Natural killer cell (primary cell): ENCODE data around the gene GATA5. TPM values are rescaled to one million over a fixed set of nuclear protein-coding genes. Genes with fewer than 3 reads are reported as not detected.

Experiments
- ATAC-seq, 3 donors: fragments of 150-1000 bp in 2 of 3; fragments of 200-7000 bp in 1 of 3; cut with Tn5 transposase; 1 replicate in 1 of 3; 2 replicates in 2 of 3; pipeline ENCODE4 v1.10.0; 2021; ENCODE audit warnings: mild to moderate bottlenecking in 2 of 3, moderate library complexity in 2 of 3
- DNase-seq, 2 donors: peaks; one replicate each; pipeline versions ENCODE4 v3.0.0 to v3.0.0-alpha.2; 2013 to 2021; ENCODE audit warnings: mixed read lengths in 1 of 2
- H3K27ac ChIP-seq: one replicate; pipeline ENCODE4 v1.5.1; 2013; ENCODE audit warnings: mild to moderate bottlenecking, low read length
- H3K27me3 ChIP-seq: one replicate; pipeline ENCODE4 v1.6.1; 2013; ENCODE audit warnings: low read length; ENCODE audit not compliant: control insufficient read depth, insufficient read depth
- H3K36me3 ChIP-seq: one replicate; pipeline ENCODE4 v1.6.1; 2013; ENCODE audit warnings: low read length; ENCODE audit not compliant: control insufficient read depth, insufficient read depth
- H3K4me1 ChIP-seq: one replicate; pipeline ENCODE4 v1.6.1; 2013; ENCODE audit warnings: low read length; ENCODE audit not compliant: control insufficient read depth, insufficient read depth
- H3K4me3 ChIP-seq: one replicate; pipeline ENCODE4 v1.5.1; 2013; ENCODE audit warnings: low read length
- H3K9me3 ChIP-seq: one replicate; pipeline ENCODE4 v1.6.1; 2013; ENCODE audit warnings: low read length; ENCODE audit not compliant: control insufficient read depth, insufficient read depth
- H3K27ac Mint-ChIP-seq, 2 donors: one replicate each; pipeline ENCODE4 v1.8.0; 2022; ENCODE audit warnings: mild to moderate bottlenecking in 2 of 2, mixed read lengths in 2 of 2, moderate library complexity in 1 of 2
- H3K27me3 Mint-ChIP-seq, 2 donors: one replicate each; pipeline ENCODE4 v1.8.0; 2022; ENCODE audit warnings: low read depth in 2 of 2, mixed read lengths in 2 of 2
- H3K36me3 Mint-ChIP-seq: one replicate; pipeline ENCODE4 v1.8.0; 2022; ENCODE audit warnings: mixed read lengths
- H3K4me1 Mint-ChIP-seq, 2 donors: one replicate each; pipeline ENCODE4 v1.8.0; 2022; ENCODE audit warnings: mixed read lengths in 2 of 2
- H3K4me3 Mint-ChIP-seq: one replicate; pipeline ENCODE4 v1.8.0; 2022; ENCODE audit warnings: mild to moderate bottlenecking, moderate library complexity, mixed read lengths
- H3K9me3 Mint-ChIP-seq, 2 donors: one replicate each; pipeline ENCODE4 v1.8.0; 2022; ENCODE audit warnings: mixed read lengths in 2 of 2
- WGBS: methylation state at CpG from one replicate; pipeline ENCODE4 v1.1.7; 2013; ENCODE audit warnings: missing lambda C conversion rate; ENCODE audit not compliant: insufficient coverage; 5-methylcytosine and 5-hydroxymethylcytosine counted together
- intact Hi-C: fragments of 100-400 bp; cut with micrococcal nuclease; formaldehyde crosslinking; loops from one replicate; pipeline ENCODE4 v1.14.2; 2022
- total RNA-seq, 4 donors: library from RNA; stranded (reverse); fragments of 120-200 nt in 1 of 4; gene quantifications; one replicate each; pipeline versions ENCODE4 v1.2.3 to v1.2.4, GENCODE V29; 2013 to 2022
- TF ChIP-seq, protein P1 (sequence below): fragments of 200-600 bp; IDR thresholded peaks from one replicate; pipeline ENCODE4 v1.8.0; 2022; ENCODE audit warnings: antibody characterized with exemption

GATA5 gene
- total RNA-seq, 3 donors from 2014 or later (not counting 1 experiment from before 2014, with no cell fraction given), result not detected

DNA sequence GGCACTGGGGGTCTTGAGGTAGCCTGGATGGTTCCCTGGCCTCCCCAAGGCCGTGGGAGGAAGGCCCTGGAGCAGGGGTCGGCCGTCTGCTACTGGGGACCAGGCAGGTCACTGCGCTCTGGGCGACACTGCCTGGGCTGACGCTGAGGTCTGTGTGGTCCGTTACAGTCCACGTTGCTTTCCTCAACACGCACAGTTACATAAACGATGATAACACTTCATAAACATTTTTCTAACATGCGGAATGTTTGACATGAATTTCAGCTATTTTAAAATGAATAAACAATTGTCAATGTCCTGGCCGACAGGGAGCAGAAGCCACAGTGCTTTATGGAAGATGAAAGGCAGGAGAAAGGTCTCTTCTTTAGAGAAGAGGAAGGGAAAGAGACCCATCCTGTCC lies 38.3 kb downstream of the GATA5 start:
- Mint-ChIP-seq H3K27me3 (peaks cover 11 to 24% of the 10 kb centered on the region in 2 donors), H3K27ac (no peak overlapping the region), H3K36me3 (no peaks in the 10 kb centered on the region), H3K4me3 (no peak overlapping the region), H3K4me1 (no peaks in the 10 kb centered on the region), H3K9me3 (no peaks in the 10 kb centered on the region)
- Histone ChIP-seq H3K27ac (no peak overlapping the region), H3K4me3 (no peak overlapping the region), H3K9me3 (no peaks in the 10 kb centered on the region), H3K27me3 (no peaks in the 10 kb centered on the region), H3K36me3 (no peaks in the 10 kb centered on the region), H3K4me1 (no peaks in the 10 kb centered on the region)
- DNase-seq (no peak), ATAC-seq (no peak)
- TF ChIP-seq, protein P1, sequence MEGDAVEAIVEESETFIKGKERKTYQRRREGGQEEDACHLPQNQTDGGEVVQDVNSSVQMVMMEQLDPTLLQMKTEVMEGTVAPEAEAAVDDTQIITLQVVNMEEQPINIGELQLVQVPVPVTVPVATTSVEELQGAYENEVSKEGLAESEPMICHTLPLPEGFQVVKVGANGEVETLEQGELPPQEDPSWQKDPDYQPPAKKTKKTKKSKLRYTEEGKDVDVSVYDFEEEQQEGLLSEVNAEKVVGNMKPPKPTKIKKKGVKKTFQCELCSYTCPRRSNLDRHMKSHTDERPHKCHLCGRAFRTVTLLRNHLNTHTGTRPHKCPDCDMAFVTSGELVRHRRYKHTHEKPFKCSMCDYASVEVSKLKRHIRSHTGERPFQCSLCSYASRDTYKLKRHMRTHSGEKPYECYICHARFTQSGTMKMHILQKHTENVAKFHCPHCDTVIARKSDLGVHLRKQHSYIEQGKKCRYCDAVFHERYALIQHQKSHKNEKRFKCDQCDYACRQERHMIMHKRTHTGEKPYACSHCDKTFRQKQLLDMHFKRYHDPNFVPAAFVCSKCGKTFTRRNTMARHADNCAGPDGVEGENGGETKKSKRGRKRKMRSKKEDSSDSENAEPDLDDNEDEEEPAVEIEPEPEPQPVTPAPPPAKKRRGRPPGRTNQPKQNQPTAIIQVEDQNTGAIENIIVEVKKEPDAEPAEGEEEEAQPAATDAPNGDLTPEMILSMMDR, result no peak
- intact Hi-C loops, result no loop called here
- 88% methylated on average over 12 of the region's 12 CpGs for WGBS

DNA sequence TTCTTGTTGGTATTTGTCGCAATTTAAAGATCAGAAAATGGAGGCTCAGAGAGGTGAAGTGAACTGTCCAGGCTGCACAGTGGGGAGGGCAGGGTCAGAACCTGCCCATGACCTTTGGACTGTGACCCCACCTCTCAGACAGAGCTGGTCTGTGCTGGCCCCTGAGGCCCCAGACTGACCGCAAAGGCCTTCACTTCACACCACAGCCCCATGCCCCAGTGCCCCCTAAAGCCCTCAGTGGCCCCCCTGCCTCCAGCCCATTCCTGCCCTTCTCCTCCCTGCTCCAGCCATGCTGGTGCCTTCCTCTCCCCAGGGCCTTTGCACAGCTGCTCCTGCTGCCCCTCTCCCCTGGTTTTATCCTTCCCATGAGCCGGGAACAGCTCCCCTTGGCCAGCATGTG lies 39.1 kb downstream of the GATA5 start:
- intact Hi-C loops, result no loop called here
- Histone ChIP-seq H3K4me3 (no peak overlapping the region), H3K4me1 (no peaks in the 10 kb centered on the region), H3K9me3 (no peaks in the 10 kb centered on the region), H3K27me3 (no peaks in the 10 kb centered on the region), H3K36me3 (no peaks in the 10 kb centered on the region), H3K27ac (no peak overlapping the region)
- H3K27ac Mint-ChIP-seq, result no peak overlapping the region
- TF ChIP-seq, protein P1, result no peak
- DNase-seq (no peak), ATAC-seq (no peak)
- WGBS, result 90% methylated on average over 3 of the region's 3 CpGs
- H3K36me3 Mint-ChIP-seq, result no peaks in the 10 kb centered on the region
- no peak overlapping the region for H3K4me3 Mint-ChIP-seq
- peaks cover 11 to 24% of the 10 kb centered on the region in 2 donors for H3K27me3 Mint-ChIP-seq
- no peaks in the 10 kb centered on the region for H3K9me3 Mint-ChIP-seq
- no peaks in the 10 kb centered on the region for H3K4me1 Mint-ChIP-seq

DNA sequence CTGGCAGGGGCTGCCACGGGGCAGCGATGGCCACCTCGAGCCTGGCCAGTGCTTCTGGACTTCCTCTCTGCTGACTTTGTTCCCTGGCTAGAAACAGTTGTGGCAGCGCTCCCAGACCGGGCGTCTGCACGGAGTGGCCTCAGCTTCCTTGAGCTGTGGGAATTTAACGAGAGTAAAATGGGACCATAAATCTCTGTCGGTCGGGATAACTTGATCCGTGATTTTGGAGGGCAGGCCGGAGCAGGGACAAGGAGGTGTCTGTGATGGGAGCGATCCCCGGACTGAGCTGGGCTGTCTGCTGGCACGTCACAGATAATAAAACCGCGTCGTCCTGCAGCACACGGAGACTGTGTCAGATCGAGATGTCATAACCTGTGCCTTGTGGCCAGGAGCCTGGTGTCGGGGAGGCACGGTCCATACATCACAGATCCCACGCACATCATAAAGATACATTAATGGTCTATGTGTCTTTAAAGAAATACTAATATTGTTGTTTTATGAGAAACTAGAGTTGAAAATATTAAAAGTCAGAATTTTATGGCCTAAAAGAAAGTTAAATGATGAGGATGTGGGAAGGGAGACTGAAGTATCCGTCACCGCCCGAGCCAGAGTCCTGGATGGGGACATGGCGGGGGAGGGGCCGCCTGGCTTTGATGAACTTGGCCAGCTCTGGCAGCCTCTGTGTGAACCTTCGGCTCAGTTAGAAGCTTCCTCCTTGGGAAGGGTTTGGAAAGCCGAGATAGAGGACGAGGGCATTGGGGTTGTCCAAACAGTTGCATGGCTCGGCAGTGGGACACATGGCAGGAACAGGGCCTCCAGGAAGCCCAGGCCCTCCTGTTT lies 41.9 kb downstream of the GATA5 start:
- peaks cover 11 to 24% of the 10 kb centered on the region in 2 donors for H3K27me3 Mint-ChIP-seq

More for the DNA sequence above, 41.9 kb downstream of the GATA5 start:
- DNase-seq (no peak), ATAC-seq (no peak)
- TF ChIP-seq, protein P1, result no peak
- no peak overlapping the region for H3K27ac Mint-ChIP-seq
- intact Hi-C loops, result no loop called here
- no peaks in the 10 kb centered on the region for H3K9me3 ChIP-seq
- no peaks in the 10 kb centered on the region for H3K4me1 ChIP-seq
- no peaks in the 10 kb centered on the region for H3K9me3 Mint-ChIP-seq
- no peak overlapping the region for H3K27ac ChIP-seq
- no peaks in the 10 kb centered on the region for H3K36me3 ChIP-seq
- 39% methylated on average over 30 of the region's 32 CpGs for whole genome bisulfite sequencing
- no peaks in the 10 kb centered on the region for H3K27me3 ChIP-seq
- no peak overlapping the region for H3K4me3 ChIP-seq
- no peak overlapping the region for H3K4me3 Mint-ChIP-seq
- H3K4me1 Mint-ChIP-seq, result no peaks in the 10 kb centered on the region
- no peaks in the 10 kb centered on the region for H3K36me3 Mint-ChIP-seq
